NK-92 (cell line): ENCODE data around the gene TPRKB.
A peak's percentile ranks its signal among the peaks of the same experiment; 100 is the strongest.
"Not testable (repeated sequence)": the region's sequence is repeated elsewhere in the genome, so short reads cannot be mapped to it uniquely, and the experiment has no call there.

ENCODE experiments used
- DNase-seq: peaks from one replicate; lab custom pipeline; 2025; ENCODE audit not compliant: unreplicated experiment; lab: John Stamatoyannopoulos, UW

TPRKB gene

GRCh38 chr2:73736855-73737779, at the start of gene TPRKB:
TPRKB (minus strand) TSS chr2:73737345; CDS start chr2:73734569, 2,776 bp downstream.
- DNase-seq, result peak; percentile 73

- not testable (repeated sequence) for DNase-seq
These were observed 46.7 kb upstream of the TPRKB start, which contains the start of gene C2orf78 for GRCh38 chr2:73783883-73784282. C2orf78 (plus strand) TSS chr2:73784183; CDS start chr2:73784310, 127 bp downstream.

GRCh38 chr2:73783402-73783801, 46.3 kb upstream of the TPRKB start:
- DNase-seq, result not testable (repeated sequence)

GRCh38 chr2:73780237-73780582, 43.1 kb upstream of the TPRKB start:
- no peak for DNase-seq

GRCh38 chr2:73779467-73780236, 42.5 kb upstream of the TPRKB start, which contains the start of gene DUSP11:
DUSP11 (minus strand) TSS chr2:73780103; CDS start chr2:73779974, 129 bp downstream.
- DNase-seq, result peak; percentile 74

- DNase-seq, result not testable (repeated sequence)
These were observed 41.8 kb upstream of the TPRKB start for GRCh38 chr2:73778867-73779466.

- DNase-seq, result no peak
These were observed 39.8 kb upstream of the TPRKB start for GRCh38 chr2:73776869-73777519.

- DNase-seq, result no peak
These were observed 39.2 kb upstream of the TPRKB start for GRCh38 chr2:73776381-73776780.

GRCh38 chr2:73772819-73773218, 35.7 kb upstream of the TPRKB start:
- no peak for DNase-seq

- DNase-seq, result no peak
These were observed 33.6 kb upstream of the TPRKB start for GRCh38 chr2:73770725-73771124.

GRCh38 chr2:73766994-73767393, 29.8 kb upstream of the TPRKB start:
- DNase-seq, result no peak

- DNase-seq, result no peak
These were observed 29.2 kb upstream of the TPRKB start for GRCh38 chr2:73766349-73766748.

- no peak for DNase-seq
These were observed 27.8 kb upstream of the TPRKB start for GRCh38 chr2:73764945-73765344.

- DNase-seq, result no peak
These were observed 25.4 kb upstream of the TPRKB start for GRCh38 chr2:73762571-73762970.

- DNase-seq, result no peak
These were observed 22.8 kb upstream of the TPRKB start for GRCh38 chr2:73759904-73760303.

- DNase-seq, result no peak
These were observed 22.2 kb upstream of the TPRKB start for GRCh38 chr2:73759285-73759764.

GRCh38 chr2:73754332-73754731, 17.2 kb upstream of the TPRKB start:
- DNase-seq, result not testable (repeated sequence)

GRCh38 chr2:73749314-73749713, 12.2 kb upstream of the TPRKB start:
- DNase-seq, result no peak

GRCh38 chr2:73746877-73747208, 9.7 kb upstream of the TPRKB start:
- DNase-seq, result no peak

- DNase-seq, result no peak
These were observed 9.1 kb upstream of the TPRKB start for GRCh38 chr2:73746015-73746876.
